Fibroblast of lung (primary cell): Measurements from ENCODE around the gene PCDH10. TPM values are rescaled to one million over a fixed set of nuclear protein-coding genes. Genes with fewer than 3 reads are reported as not detected.
A peak's percentile ranks its signal among the peaks of the same experiment; 100 is the strongest.

Experiments
- DNase-seq, 2 donors: peaks; one replicate each; pipeline versions ENCODE4 v3.0.0 to v3.0.0-alpha.2; 2010; ENCODE audit warnings: low read depth in 2 of 2
- H2AFZ ChIP-seq: 2 replicates; pipeline ENCODE4 v1.5.1; 2012; ENCODE audit warnings: low read length, control low read depth, inconsistent platforms
- H3K27ac ChIP-seq: 2 replicates; pipeline ENCODE4 v1.5.1; 2011; ENCODE audit warnings: low read length, control low read depth; ENCODE audit not compliant: insufficient read depth
- H3K27me3 ChIP-seq: 2 replicates; pipeline ENCODE4 v1.5.1; 2011; ENCODE audit warnings: mild to moderate bottlenecking, low read length; ENCODE audit not compliant: control insufficient read depth, insufficient read depth
- H3K36me3 ChIP-seq: 2 replicates; pipeline ENCODE4 v1.5.1; 2011; ENCODE audit warnings: low read length; ENCODE audit not compliant: control insufficient read depth, insufficient read depth
- H3K4me1 ChIP-seq: 2 replicates; pipeline ENCODE4 v1.5.1; 2011; ENCODE audit warnings: low read length; ENCODE audit not compliant: control insufficient read depth, insufficient read depth; ENCODE audit errors: extremely low read depth
- H3K4me2 ChIP-seq: 2 replicates; pipeline ENCODE4 v1.5.1; 2011; ENCODE audit warnings: low read length, control low read depth; ENCODE audit not compliant: insufficient read depth; ENCODE audit errors: extremely low read depth
- H3K4me3 ChIP-seq, 4 experiments: fragments of 200-600 bp in 1 of 4; sonication (generic) in 1 of 4; replicated peaks in 1 of 4; 2 replicates each; pipeline ENCODE4 v1.5.1; 2011 to 2016; ENCODE audit warnings: low read length in 4 of 4, low read depth in 3 of 4, mild to moderate bottlenecking in 3 of 4, control low read depth in 2 of 4, inconsistent platforms in 1 of 4, mixed read lengths in 1 of 4; ENCODE audit not compliant: insufficient read depth in 1 of 4; ENCODE audit errors: control extremely low read depth in 1 of 4
- H3K79me2 ChIP-seq: 2 replicates; pipeline ENCODE4 v1.5.1; 2012; ENCODE audit warnings: mild to moderate bottlenecking, low read length, inconsistent platforms; ENCODE audit not compliant: control insufficient read depth, insufficient read depth
- H3K9ac ChIP-seq: 2 replicates; pipeline ENCODE4 v1.5.1; 2011; ENCODE audit warnings: mild to moderate bottlenecking, low read length, control low read depth; ENCODE audit not compliant: insufficient read depth
- H3K9me3 ChIP-seq: 2 replicates; pipeline ENCODE4 v1.5.1; 2012; ENCODE audit warnings: low read depth, low read length; ENCODE audit not compliant: control insufficient read depth, insufficient read depth
- H4K20me1 ChIP-seq: 2 replicates; pipeline ENCODE4 v1.5.1; 2011; ENCODE audit warnings: low read length; ENCODE audit not compliant: control insufficient read depth, insufficient read depth; ENCODE audit errors: extremely low read depth
- CTCF ChIP-seq, 2 donors: IDR thresholded peaks in 1 of 2; conservative IDR thresholded peaks in 1 of 2; 1 replicate in 1 of 2; 2 replicates in 1 of 2; pipeline ENCODE4 v1.5.1; 2011 to 2012; ENCODE audit warnings: low read length in 2 of 2, control low read depth in 1 of 2, inconsistent platforms in 1 of 2, low read depth in 1 of 2, mild to moderate bottlenecking in 1 of 2
- EZH2 ChIP-seq: IDR thresholded peaks from 2 replicates; pipeline ENCODE4 v1.5.1; 2012; ENCODE audit warnings: low read length, control low read depth, mild to moderate bottlenecking; ENCODE audit errors: missing control alignments
- polyA plus RNA-seq, 2 donors: library from polyadenylated mRNA; depleted of rRNA in 1 of 2; stranded (reverse) in 1 of 2; unstranded in 1 of 2; fragments of >200 nt; gene quantifications; 2 replicates each; pipeline ENCODE4 v1.2.1, GENCODE V29; 2011 to 2012; ENCODE audit warnings: missing spikeins in 1 of 2
- total RNA-seq: library from RNA; depleted of rRNA; stranded (reverse); fragments of >200 nt; gene quantifications from 2 replicates; pipeline ENCODE4 v1.2.1, GENCODE V29; 2014

The PCDH10 gene
- total and polyA plus RNA-seq, 2 donors (not counting 1 experiment from before 2014, with no cell fraction given): 0.66 to 2.0 TPM

- H2AFZ ChIP-seq: no peak overlapping the region
Observed at GRCh38 chr4:133189147-133189517, 40.0 kb downstream of the PCDH10 start.

GRCh38 chr4:133190098-133190497 is 41.0 kb downstream of the PCDH10 start:
- H3K9me3 ChIP-seq: no peaks in the 10 kb centered on the region
- H3K79me2 ChIP-seq: no peaks in the 10 kb centered on the region
- no peak overlapping the region for H3K4me2 ChIP-seq
- no peak overlapping the region for H3K9ac ChIP-seq
- TF ChIP-seq EZH2 (no peak), CTCF (conservative IDR thresholded peaks at IDR 0.05 in 1 of 2, IDR thresholded peaks at IDR 0.05 in 1 of 2; ENCODE audit: low read depth in 1 of 2, low read length in 2 of 2) (no peak)
- H3K27ac ChIP-seq: no peak overlapping the region
- no peaks in the 10 kb centered on the region for H3K4me1 ChIP-seq
- no peaks in the 10 kb centered on the region for H4K20me1 ChIP-seq
- no peaks in the 10 kb centered on the region for H3K27me3 ChIP-seq
- H2AFZ ChIP-seq: no peak overlapping the region
- DNase-seq: peak in 1 of 2 donors; percentile 5
- no peaks in the 10 kb centered on the region for H3K36me3 ChIP-seq
- no peak overlapping the region for H3K4me3 ChIP-seq

More at GRCh38 chr4:133189147-133189517, 40.0 kb downstream of the PCDH10 start:
- no peak overlapping the region for H3K9ac ChIP-seq
- no peaks in the 10 kb centered on the region for H3K27me3 ChIP-seq
- no peaks in the 10 kb centered on the region for H4K20me1 ChIP-seq
- no peaks in the 10 kb centered on the region for H3K36me3 ChIP-seq
- H3K4me1 ChIP-seq: no peaks in the 10 kb centered on the region
- no peak for DNase-seq
- TF ChIP-seq EZH2: no peak
- no peak for TF ChIP-seq CTCF (conservative IDR thresholded peaks at IDR 0.05 in 1 of 2, IDR thresholded peaks at IDR 0.05 in 1 of 2; ENCODE audit: low read depth in 1 of 2, low read length in 2 of 2)
- H3K9me3 ChIP-seq: no peaks in the 10 kb centered on the region
- H3K4me2 ChIP-seq: no peak overlapping the region
- no peak overlapping the region for H3K4me3 ChIP-seq
- no peaks in the 10 kb centered on the region for H3K79me2 ChIP-seq
- H3K27ac ChIP-seq: no peak overlapping the region

GRCh38 chr4:133208694-133209285 is 59.7 kb downstream of the PCDH10 start:
- Histone ChIP-seq H3K4me1 (no peaks in the 10 kb centered on the region), H3K4me2 (no peak overlapping the region), H3K27me3 (no peaks in the 10 kb centered on the region), H4K20me1 (no peaks in the 10 kb centered on the region), H3K36me3 (no peaks in the 10 kb centered on the region), H3K79me2 (no peaks in the 10 kb centered on the region), H3K9me3 (no peaks in the 10 kb centered on the region), H2AFZ (no peak overlapping the region), H3K9ac (no peak overlapping the region), H3K4me3 (no peak overlapping the region), H3K27ac (no peak overlapping the region)
- TF ChIP-seq CTCF (conservative IDR thresholded peaks at IDR 0.05 in 1 of 2, IDR thresholded peaks at IDR 0.05 in 1 of 2; ENCODE audit: low read depth in 1 of 2, low read length in 2 of 2) (no peak), EZH2 (no peak)
- DNase-seq: no peak
